Small intestine (tissue), 7 donors: ENCODE results near the gene CRNKL1. TPM values are rescaled to one million over a fixed set of nuclear protein-coding genes. Genes with fewer than 3 reads are reported as not detected.
A peak's percentile ranks its signal among the peaks of the same experiment; 100 is the strongest.

Experiments used
- DNase-seq, 2 donors: peaks; one replicate each; pipeline versions ENCODE4 v3.0.0 to v3.0.0-alpha.2; 2013
- FAIRE-seq: peaks from 2 replicates; lab custom pipeline; 2012; peaks lifted over from hg19 to GRCh38; lab: Jason Lieb, UNC
- H3K27ac ChIP-seq, 3 donors: one replicate each; pipeline ENCODE4 v1.5.1; 2013; ENCODE audit warnings: low read length in 2 of 3, mild to moderate bottlenecking in 2 of 3, control low read depth in 1 of 3, inconsistent platforms in 1 of 3, low read depth in 1 of 3, moderate library complexity in 1 of 3
- H3K27me3 ChIP-seq, 3 donors: one replicate each; pipeline ENCODE4 v1.6.1; 2013; ENCODE audit warnings: low read length in 3 of 3, inconsistent platforms in 1 of 3; ENCODE audit not compliant: control insufficient read depth in 3 of 3, insufficient read depth in 3 of 3
- H3K36me3 ChIP-seq, 3 donors: one replicate each; pipeline ENCODE4 v1.6.1; 2013; ENCODE audit warnings: low read length in 3 of 3, inconsistent platforms in 1 of 3, low read depth in 1 of 3, mild to moderate bottlenecking in 1 of 3, moderate library complexity in 1 of 3; ENCODE audit not compliant: control insufficient read depth in 3 of 3, insufficient read depth in 2 of 3
- H3K4me1 ChIP-seq, 3 donors: one replicate each; pipeline ENCODE4 v1.6.1; 2013; ENCODE audit warnings: low read length in 2 of 3, inconsistent platforms in 1 of 3, low read depth in 1 of 3, mild to moderate bottlenecking in 1 of 3, moderate library complexity in 1 of 3; ENCODE audit not compliant: control insufficient read depth in 3 of 3, insufficient read depth in 2 of 3
- H3K4me3 ChIP-seq, 3 donors: one replicate each; pipeline ENCODE4 v1.5.1; 2013; ENCODE audit warnings: low read length in 3 of 3, control low read depth in 1 of 3, inconsistent platforms in 1 of 3, low read depth in 1 of 3, mild to moderate bottlenecking in 1 of 3, moderate library complexity in 1 of 3
- H3K9me3 ChIP-seq, 2 donors: one replicate each; pipeline ENCODE4 v1.6.1; 2013; ENCODE audit warnings: low read depth in 1 of 2, low read length in 1 of 2; ENCODE audit not compliant: control insufficient read depth in 2 of 2, insufficient read depth in 1 of 2
- WGBS, 3 donors: extraction: QIAGEN DNeasy Blood & Tissue Kit; methylation state at CpG; one replicate each; pipeline ENCODE4 v1.1.7; 2013; 5-methylcytosine and 5-hydroxymethylcytosine counted together
- polyA plus RNA-seq, 4 donors: library from polyadenylated mRNA; stranded (reverse) in 3 of 4; unstranded in 1 of 4; fragments of 200-250 nt in 3 of 4; fragments of 120-200 nt in 1 of 4; gene quantifications; one replicate each; pipeline versions ENCODE4 v1.2.1 to v1.2.3, GENCODE V29; 2013
- donor health status: healthy with polysubstance abuse.
- donor health status: control.
- donor health status: control.
- donor health status: Bipolar disorder and iron deficiency.
- donor health status: healthy.

The CRNKL1 gene
- polyA plus RNA-seq, 4 donors: 11.9 to 29.3 (median 15.0) TPM

DNA sequence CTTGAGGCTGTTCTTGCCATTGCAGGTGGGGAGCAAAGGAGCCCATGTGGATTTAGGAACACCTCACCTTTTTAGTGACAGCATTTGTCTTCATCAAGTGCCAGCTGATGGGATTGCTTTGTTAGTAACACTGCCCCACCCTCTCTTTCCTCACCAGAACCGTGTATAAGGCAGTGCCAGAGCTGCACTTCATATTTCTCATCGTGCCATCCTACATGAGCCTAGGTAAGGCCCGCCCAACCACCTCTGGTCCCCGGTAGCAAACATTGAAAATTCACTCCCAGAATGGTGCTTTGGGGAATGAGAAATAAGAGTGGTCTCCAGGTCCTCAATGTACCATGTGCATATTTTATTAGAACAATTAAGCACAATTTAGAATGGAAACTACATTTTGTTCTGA lies 22.8 kb upstream of the CRNKL1 start:
- no peak for FAIRE-seq
- no peak overlapping the region for H3K4me3 ChIP-seq
- DNase-seq: no peak
- H3K4me1 ChIP-seq: no peaks in the 10 kb centered on the region
- WGBS, 3 donors: 74 to 80% (median 78%) methylated on average over 4 of the region's 4 CpGs
- no peaks in the 10 kb centered on the region for H3K9me3 ChIP-seq
- no peak overlapping the region for H3K27ac ChIP-seq
- no peaks in the 10 kb centered on the region for H3K36me3 ChIP-seq
- peaks cover 0 to 4% (median 3%) of the 10 kb centered on the region in 3 donors for H3K27me3 ChIP-seq

DNA sequence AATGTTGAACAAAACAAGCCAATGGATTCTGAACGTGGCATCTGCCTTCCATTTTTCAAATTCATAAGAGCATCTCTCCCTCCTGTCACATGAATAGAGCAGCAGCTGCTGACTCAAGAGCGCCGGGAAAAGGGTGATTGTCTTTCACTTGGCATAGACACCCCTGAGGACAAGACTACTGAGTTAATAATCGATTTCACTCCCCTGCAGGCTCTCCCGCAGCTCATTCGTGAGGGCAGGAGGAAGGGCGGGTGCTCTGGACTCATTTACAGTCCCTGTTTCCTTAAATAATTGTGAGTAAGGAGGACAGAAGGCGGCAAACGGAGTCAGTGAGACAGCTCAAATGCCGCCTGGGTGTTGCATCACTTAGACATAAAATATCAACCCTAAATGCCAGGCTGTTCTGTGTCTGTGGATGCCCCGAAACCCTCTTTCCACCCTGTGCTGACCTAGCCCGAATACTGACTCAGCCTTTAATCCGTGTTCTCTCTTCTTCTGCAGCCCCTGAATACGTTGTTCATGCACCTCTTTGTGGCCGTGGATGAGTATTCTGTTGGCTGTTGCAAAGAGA lies 21.6 kb upstream of the CRNKL1 start:
- Histone ChIP-seq H3K36me3 (no peaks in the 10 kb centered on the region), H3K27me3 (peaks cover 0 to 4% (median 3%) of the 10 kb centered on the region in 3 donors), H3K4me1 (no peaks in the 10 kb centered on the region), H3K27ac (no peak overlapping the region), H3K4me3 (no peak overlapping the region), H3K9me3 (no peaks in the 10 kb centered on the region)
- 28 to 52% (median 38%) methylated on average over 15 of the region's 15 CpGs for WGBS, 3 donors
- FAIRE-seq (no peak), DNase-seq (no peak)

DNA sequence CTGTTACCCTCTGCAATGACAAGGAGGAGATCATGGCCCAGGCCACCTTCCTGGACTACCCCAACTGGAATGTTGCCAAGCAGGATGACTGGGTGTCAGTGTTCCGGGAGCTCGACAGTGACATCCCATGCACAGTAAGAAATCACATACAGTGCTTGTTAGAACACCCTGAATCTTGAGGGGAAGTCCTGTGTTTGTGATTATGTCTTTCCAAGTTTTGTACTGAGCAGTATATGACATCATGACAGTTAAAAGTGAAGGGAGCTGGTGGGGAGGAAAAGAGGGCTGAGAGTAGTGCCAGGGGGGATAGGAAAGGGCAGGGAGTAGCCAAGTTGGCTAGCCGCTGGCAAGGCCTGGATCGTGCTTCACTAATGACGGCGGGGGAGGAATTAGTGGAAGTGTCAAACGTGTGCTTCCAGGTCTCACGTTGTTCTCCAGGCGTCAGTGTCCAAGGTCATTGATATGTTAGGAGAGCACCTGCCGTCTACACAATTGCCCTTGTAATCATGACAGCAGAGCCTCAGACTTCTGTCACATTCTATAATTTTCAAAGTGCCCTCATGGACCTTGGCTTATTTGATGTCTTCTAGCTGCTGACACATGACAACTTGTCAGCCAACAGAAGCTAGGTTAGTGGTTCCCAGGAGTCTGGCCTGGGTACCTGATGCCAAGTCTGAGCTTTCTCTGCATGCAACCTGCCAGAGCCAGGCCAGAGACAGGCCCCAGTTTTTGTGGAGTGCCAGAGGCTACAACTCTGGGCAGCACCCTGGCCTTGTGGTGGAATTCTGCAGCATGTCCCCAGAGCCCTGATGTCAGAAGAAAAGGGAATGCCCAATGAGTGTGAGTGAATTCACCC lies 18.8 kb upstream of the CRNKL1 start:
- peaks cover 0 to 4% (median 3%) of the 10 kb centered on the region in 3 donors for H3K27me3 ChIP-seq
- H3K4me3 ChIP-seq: no peak overlapping the region
- no peaks in the 10 kb centered on the region for H3K9me3 ChIP-seq
- whole genome bisulfite sequencing, 3 donors: 28 to 52% (median 37%) methylated on average over 10 of the region's 10 CpGs
- H3K36me3 ChIP-seq: no peaks in the 10 kb centered on the region
- H3K4me1 ChIP-seq: no peaks in the 10 kb centered on the region
- FAIRE-seq (no peak), DNase-seq (peak in 1 of 2 donors; percentile 15)
- H3K27ac ChIP-seq: no peak overlapping the region

DNA sequence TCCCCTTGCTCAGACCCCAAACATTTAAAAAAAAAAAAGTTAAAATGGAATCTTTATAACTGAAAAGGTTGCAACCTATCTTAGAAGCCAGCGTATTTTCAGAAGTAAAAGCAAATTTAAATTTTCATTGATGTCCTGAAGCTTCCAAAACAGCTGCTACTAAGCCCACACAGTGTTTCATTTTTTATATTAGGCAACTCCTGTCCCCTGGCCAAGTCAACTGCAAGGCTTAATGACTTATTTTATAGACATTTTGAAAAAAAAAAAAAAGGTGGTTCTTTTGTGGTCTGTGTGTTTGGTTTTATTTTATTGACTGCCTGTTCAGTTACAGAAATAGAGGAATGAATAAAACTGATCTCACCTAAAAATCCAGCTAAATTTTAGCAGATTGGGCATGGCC lies 13.1 kb upstream of the CRNKL1 start:
- FAIRE-seq: no peak
- WGBS, 3 donors: 78 to 83% (median 82%) methylated on average over 1 of the region's 1 CpG
- H3K4me3 ChIP-seq: no peak overlapping the region

DNA sequence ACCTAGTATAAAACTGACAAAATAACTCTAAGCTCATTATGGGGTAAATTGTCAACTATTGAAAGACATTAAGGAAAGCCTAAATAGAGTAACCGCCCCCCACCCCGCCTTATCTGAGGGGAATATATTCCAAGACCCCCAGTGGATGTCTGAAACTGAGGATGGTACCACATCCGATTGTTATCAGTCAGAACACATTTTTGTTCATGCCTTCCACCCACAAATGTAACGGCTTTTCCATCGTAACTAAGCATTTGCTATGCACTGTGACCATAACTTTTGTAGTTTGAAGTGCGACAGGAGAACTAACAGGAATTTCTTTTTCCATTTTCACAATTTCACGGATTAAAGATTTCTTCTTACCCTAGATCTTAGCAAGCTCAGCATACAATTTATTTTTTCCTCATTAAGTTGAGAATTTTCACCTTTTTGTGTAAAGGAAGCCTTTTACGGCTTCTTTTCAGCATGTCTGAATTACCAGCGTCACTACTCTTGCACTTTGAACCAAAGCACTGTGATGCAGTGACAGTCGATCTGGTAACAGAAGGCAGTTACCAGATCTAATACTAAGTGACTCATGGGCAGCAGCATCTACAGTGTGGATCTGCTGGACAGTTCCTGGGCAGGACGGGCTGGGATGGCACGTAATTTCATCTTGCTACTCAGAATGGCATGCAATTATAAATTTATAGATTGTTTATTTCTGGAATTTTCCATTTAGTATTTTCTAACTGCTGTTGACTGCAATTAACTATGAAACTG lies 11.9 kb upstream of the CRNKL1 start:
- DNase-seq (peak in 1 of 2 donors; percentile 7), FAIRE-seq (no peak)
- WGBS, 3 donors: 51 to 65% (median 58%) methylated on average over 12 of the region's 12 CpGs
- Histone ChIP-seq H3K27me3 (peaks cover 0 to 2% (median 0%) of the 10 kb centered on the region in 3 donors), H3K4me1 (no peaks in the 10 kb centered on the region), H3K4me3 (no peak overlapping the region), H3K36me3 (no peaks in the 10 kb centered on the region), H3K27ac (no peak overlapping the region), H3K9me3 (no peaks in the 10 kb centered on the region)

More for the DNA sequence above, 13.1 kb upstream of the CRNKL1 start:
- Histone ChIP-seq H3K27me3 (peaks cover 0 to 2% (median 0%) of the 10 kb centered on the region in 3 donors), H3K9me3 (no peaks in the 10 kb centered on the region), H3K27ac (no peak overlapping the region), H3K4me1 (no peaks in the 10 kb centered on the region), H3K36me3 (no peaks in the 10 kb centered on the region)
- no peak for DNase-seq

DNA sequence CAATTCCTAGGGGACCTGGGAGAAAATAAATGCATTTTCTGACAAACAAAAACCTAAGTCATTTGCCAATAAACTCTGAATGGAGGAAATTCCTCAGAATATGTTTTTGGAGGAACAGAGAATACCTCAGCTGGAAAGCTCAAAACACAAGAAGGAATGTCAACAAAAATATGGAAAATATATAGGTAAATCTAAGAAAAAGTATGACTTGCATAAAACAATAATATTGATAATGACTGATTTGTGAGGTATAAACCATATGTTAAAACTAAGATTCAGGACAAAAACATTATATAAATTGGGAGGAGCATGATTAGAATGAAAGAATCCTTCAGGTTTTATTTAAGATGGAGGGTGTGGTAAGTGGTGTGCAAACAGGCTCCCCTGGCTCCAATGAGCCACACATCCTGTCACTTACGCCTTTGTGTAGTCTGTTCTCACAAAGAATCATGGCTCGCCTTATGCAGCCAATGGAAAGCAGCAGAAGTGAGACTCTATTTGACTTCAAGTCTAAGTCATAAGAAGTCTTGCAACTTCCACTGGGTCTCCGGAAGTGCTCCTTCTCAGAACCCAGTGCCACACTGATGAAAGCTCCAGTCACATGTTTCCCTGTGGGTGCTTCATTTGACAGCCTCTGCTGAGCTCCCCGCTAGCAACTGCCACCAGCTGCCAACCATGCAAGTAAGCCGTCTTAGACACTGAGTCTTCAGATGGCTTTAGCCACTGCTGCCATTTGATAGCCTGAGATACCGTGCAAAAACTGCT lies 8.2 kb upstream of the CRNKL1 start:
- no peaks in the 10 kb centered on the region for H3K36me3 ChIP-seq
- FAIRE-seq (no peak), DNase-seq (no peak)
- H3K9me3 ChIP-seq: no peaks in the 10 kb centered on the region
- no peak overlapping the region for H3K27ac ChIP-seq
- WGBS, 3 donors: 77 to 86% (median 84%) methylated on average over 6 of the region's 6 CpGs
- no peak overlapping the region for H3K4me3 ChIP-seq
- H3K4me1 ChIP-seq: no peaks in the 10 kb centered on the region
- H3K27me3 ChIP-seq: peaks cover 0 to 3% (median 0%) of the 10 kb centered on the region in 3 donors

DNA sequence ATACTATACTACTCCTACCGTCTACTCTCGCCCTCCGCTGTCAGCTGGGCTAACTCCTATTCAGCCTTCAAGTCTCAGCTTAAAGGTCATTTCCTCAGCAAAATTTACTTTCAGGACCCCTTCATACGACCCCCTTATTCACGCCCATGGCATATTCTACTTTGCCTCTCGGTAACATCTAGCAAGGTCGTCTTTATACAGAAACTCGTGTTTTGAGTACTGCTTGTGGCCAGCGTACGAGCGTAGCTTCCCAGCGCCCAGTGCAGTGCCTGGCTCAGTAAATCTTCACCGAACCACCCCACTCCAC lies 546 bp downstream of the CRNKL1 start:
- Histone ChIP-seq H3K4me1 (peaks cover 0 to 2% (median 0%) of the 10 kb centered on the region in 3 donors), H3K36me3 (peaks cover 8 to 11% (median 11%) of the 10 kb centered on the region in 3 donors), H3K9me3 (no peaks in the 10 kb centered on the region), H3K27ac (peak overlapping the region; percentile 66 to 90 (median 85)), H3K27me3 (no peaks in the 10 kb centered on the region), H3K4me3 (peak overlapping the region; percentile 65 to 73 (median 73))
- 0 to 1% (median 0%) methylated on average over 13 of the region's 13 CpGs for WGBS, 3 donors
- DNase-seq: no peak
- FAIRE-seq: no peak
